Measurements from ENCODE around the gene SCFD2. TPM values are rescaled to one million over a fixed set of nuclear protein-coding genes. Genes with fewer than 3 reads are reported as not detected.
"Not testable (repeated sequence)": the region's sequence is repeated elsewhere in the genome, so short reads cannot be mapped to it uniquely, and the experiment has no call there.

The SCFD2 gene
- total and polyA plus RNA-seq, 2 experiments from 2014 or later, result 30.7 to 33.2 TPM

- Histone ChIP-seq H3K27me3 (replicated peaks; ENCODE audit: insufficient read depth) (no peaks in the 10 kb centered on the region), H3K9me3 (ENCODE audit: low read depth) (no peaks in the 10 kb centered on the region), H3K27ac (no peak overlapping the region), H4K20me1 (ENCODE audit: insufficient read depth) (no peaks in the 10 kb centered on the region), H3K9ac (no peak overlapping the region), H3K36me3 (ENCODE audit: low read depth) (no peaks in the 10 kb centered on the region), H3K4me2 (ENCODE audit: unreplicated experiment) (no peak overlapping the region), H3K4me1 (ENCODE audit: insufficient read depth) (peaks cover 37% of the 10 kb centered on the region), H3K79me2 (ENCODE audit: insufficient read depth) (no peaks in the 10 kb centered on the region), H2AFZ (no peak overlapping the region), H3K4me3 (no peak overlapping the region), H3K9me2 (ENCODE audit: insufficient read depth) (no peaks in the 10 kb centered on the region), H3F3A (ENCODE audit: insufficient read depth) (peaks cover 20% of the 10 kb centered on the region)
- 77 to 81% methylated on average over 3 of the region's 3 CpGs for WGBS, 2 experiments (ENCODE audit: low coverage in 1 of 2, low lambda C conversion rate in 2 of 2, missing lambda C conversion rate in 2 of 2)
- in situ Hi-C loops (cut with MboI), result no loop called here
- no peak for DNase-seq
- no peak for TF ChIP-seq EZH2phosphoT487 (IDR thresholded peaks at IDR 0.05; ENCODE audit: insufficient read depth, low read depth)
- no peak for TF ChIP-seq EZH2 (IDR thresholded peaks at IDR 0.05; ENCODE audit: insufficient read depth, poor library complexity, severe bottlenecking)
These were observed 529.7 kb downstream of the SCFD2 start for GRCh38 chr4:52836120-52836519.

- H2AFZ ChIP-seq; H3K27ac ChIP-seq; H3K27me3 ChIP-seq (replicated peaks; ENCODE audit: insufficient read depth); DNase-seq; H3K9me3 ChIP-seq (ENCODE audit: low read depth); H3K4me3 ChIP-seq; H3K9me2 ChIP-seq (ENCODE audit: insufficient read depth); in situ Hi-C loops (cut with MboI); H3K36me3 ChIP-seq (ENCODE audit: low read depth); H3K9ac ChIP-seq; H3K4me2 ChIP-seq (ENCODE audit: unreplicated experiment); H3K79me2 ChIP-seq (ENCODE audit: insufficient read depth); H4K20me1 ChIP-seq (ENCODE audit: insufficient read depth): not testable (repeated sequence)
- H3F3A ChIP-seq (ENCODE audit: insufficient read depth), result peaks cover 20% of the 10 kb centered on the region
- peaks cover 37% of the 10 kb centered on the region for H3K4me1 ChIP-seq (ENCODE audit: insufficient read depth)
- 96 to 97% methylated on average over 8 of the region's 8 CpGs for WGBS, 2 experiments (ENCODE audit: low coverage in 1 of 2, low lambda C conversion rate in 2 of 2, missing lambda C conversion rate in 2 of 2)
These were observed 531.0 kb downstream of the SCFD2 start for GRCh38 chr4:52834641-52835456.

- Histone ChIP-seq H4K20me1 (ENCODE audit: insufficient read depth) (no peaks in the 10 kb centered on the region), H3K9ac (no peak overlapping the region), H3K4me1 (ENCODE audit: insufficient read depth) (peaks cover 35% of the 10 kb centered on the region), H3K9me3 (ENCODE audit: low read depth) (no peaks in the 10 kb centered on the region), H3F3A (ENCODE audit: insufficient read depth) (peaks cover 20% of the 10 kb centered on the region), H3K4me2 (ENCODE audit: unreplicated experiment) (no peak overlapping the region), H3K4me3 (no peak overlapping the region), H3K79me2 (ENCODE audit: insufficient read depth) (no peaks in the 10 kb centered on the region), H2AFZ (no peak overlapping the region), H3K27me3 (replicated peaks; ENCODE audit: insufficient read depth) (no peaks in the 10 kb centered on the region), H3K27ac (no peak overlapping the region), H3K9me2 (ENCODE audit: insufficient read depth) (no peaks in the 10 kb centered on the region), H3K36me3 (ENCODE audit: low read depth) (no peaks in the 10 kb centered on the region)
- WGBS, 2 experiments (ENCODE audit: low coverage in 1 of 2, low lambda C conversion rate in 2 of 2, missing lambda C conversion rate in 2 of 2), result 59 to 67% methylated on average over 3 of the region's 3 CpGs
- peak; percentile 64 for DNase-seq
- in situ Hi-C loops (cut with MboI), result no loop called here
- TF ChIP-seq EZH2phosphoT487 (IDR thresholded peaks at IDR 0.05; ENCODE audit: insufficient read depth, low read depth), result no peak
- TF ChIP-seq EZH2 (IDR thresholded peaks at IDR 0.05; ENCODE audit: insufficient read depth, poor library complexity, severe bottlenecking), result no peak
These were observed 531.8 kb downstream of the SCFD2 start for GRCh38 chr4:52833941-52834525.

- no peak overlapping the region for H3K27ac ChIP-seq
- H2AFZ ChIP-seq, result no peak overlapping the region
- no peaks in the 10 kb centered on the region for H3K27me3 ChIP-seq (replicated peaks; ENCODE audit: insufficient read depth)
- H4K20me1 ChIP-seq (ENCODE audit: insufficient read depth), result no peaks in the 10 kb centered on the region
- H3K36me3 ChIP-seq (ENCODE audit: low read depth), result no peaks in the 10 kb centered on the region
- no peaks in the 10 kb centered on the region for H3K9me3 ChIP-seq (ENCODE audit: low read depth)
- peaks cover 19% of the 10 kb centered on the region for H3F3A ChIP-seq (ENCODE audit: insufficient read depth)
- H3K4me1 ChIP-seq (ENCODE audit: insufficient read depth), result peaks cover 13% of the 10 kb centered on the region
- peak; percentile 46 for DNase-seq
- TF ChIP-seq EZH2phosphoT487 (IDR thresholded peaks at IDR 0.05; ENCODE audit: insufficient read depth, low read depth) (no peak), EZH2 (IDR thresholded peaks at IDR 0.05; ENCODE audit: insufficient read depth, poor library complexity, severe bottlenecking) (no peak)
- H3K9ac ChIP-seq, result no peak overlapping the region
- in situ Hi-C loops (cut with MboI), result no loop called here
- 50 to 62% methylated on average over 3 of the region's 3 CpGs for WGBS, 2 experiments (ENCODE audit: low coverage in 1 of 2, low lambda C conversion rate in 2 of 2, missing lambda C conversion rate in 2 of 2)
- no peaks in the 10 kb centered on the region for H3K79me2 ChIP-seq (ENCODE audit: insufficient read depth)
- H3K9me2 ChIP-seq (ENCODE audit: insufficient read depth), result no peaks in the 10 kb centered on the region
- H3K4me2 ChIP-seq (ENCODE audit: unreplicated experiment), result no peak overlapping the region
- H3K4me3 ChIP-seq, result no peak overlapping the region
These were observed 540.3 kb downstream of the SCFD2 start for GRCh38 chr4:52825460-52826090.
